Measurements from ENCODE around the gene H6PD.
"Not testable (repeated sequence)": the region's sequence is repeated elsewhere in the genome, so short reads cannot be mapped to it uniquely, and the experiment has no call there.

The H6PD gene

GRCh38 chr1:9281071-9281827 is 46.7 kb downstream of the H6PD start:
- no peak for DNase-seq

GRCh38 chr1:9281908-9282695 is 47.5 kb downstream of the H6PD start:
- DNase-seq = peak; percentile 61

GRCh38 chr1:9282696-9282955 is 48.1 kb downstream of the H6PD start:
- DNase-seq = no peak

GRCh38 chr1:9284061-9284460 is 49.5 kb downstream of the H6PD start:
- DNase-seq = no peak

GRCh38 chr1:9286556-9286955 is 52.0 kb downstream of the H6PD start:
- no peak for DNase-seq

GRCh38 chr1:9289090-9289534 is 54.5 kb downstream of the H6PD start:
- no peak for DNase-seq

GRCh38 chr1:9289711-9290485 is 55.3 kb downstream of the H6PD start:
- DNase-seq = no peak

GRCh38 chr1:9291914-9292360 is 57.4 kb downstream of the H6PD start:
- peak; percentile 80 for DNase-seq

GRCh38 chr1:9292361-9293240 is 58.0 kb downstream of the H6PD start, which contains the start of gene SPSB1:
SPSB1 (plus strand) TSS chr1:9292894; CDS start chr1:9355892, 62,998 bp downstream.
- DNase-seq = peak; percentile 91

GRCh38 chr1:9293241-9293532 is 58.6 kb downstream of the H6PD start:
- no peak for DNase-seq

- no peak for DNase-seq
Measured at GRCh38 chr1:9293533-9294404, 59.2 kb downstream of the H6PD start.

GRCh38 chr1:9294405-9294773 is 59.8 kb downstream of the H6PD start:
- no peak for DNase-seq

GRCh38 chr1:9294910-9295636 is 60.5 kb downstream of the H6PD start:
- peak; percentile 78 for DNase-seq

GRCh38 chr1:9295884-9296283 is 61.3 kb downstream of the H6PD start:
- DNase-seq = no peak

- DNase-seq = no peak
Measured at GRCh38 chr1:9296850-9297249, 62.3 kb downstream of the H6PD start.

- no peak for DNase-seq
Measured at GRCh38 chr1:9297831-9298230, 63.3 kb downstream of the H6PD start.

GRCh38 chr1:9298282-9298681 is 63.7 kb downstream of the H6PD start:
- no peak for DNase-seq

GRCh38 chr1:9299571-9300541 is 65.3 kb downstream of the H6PD start:
- DNase-seq = not testable (repeated sequence)

GRCh38 chr1:9300573-9300972 is 66.0 kb downstream of the H6PD start:
- DNase-seq = no peak
